PC-9 (cell line): ENCODE results near the gene SLCO2A1.

Experiments used
- CTCF ChIP-seq: fragments of 200-600 bp; sonication (generic); conservative IDR thresholded peaks from 2 replicates; pipeline ENCODE4 v1.6.1; 2017; ENCODE audit warnings: mixed run types, antibody characterized with exemption, mild to moderate bottlenecking, moderate library complexity
- EZH2 ChIP-seq: fragments of 200-600 bp; sonication (generic); IDR thresholded peaks from 2 replicates; pipeline ENCODE4 v1.8.0; 2017; ENCODE audit warnings: antibody characterized with exemption, low read depth

- TF ChIP-seq CTCF (no peak), EZH2 (no peak)
These were observed 72.7 kb downstream of the SLCO2A1 start for GRCh38 chr3:133956982-133957381.
